IPS DF 19.7 (cell line): ENCODE data around the gene SEC22A.
A peak's percentile ranks its signal among the peaks of the same experiment; 100 is the strongest.

Source experiments
- DNase-seq: peaks from one replicate; pipeline ENCODE4 v3.0.0-alpha.2; 2013; ENCODE audit warnings: low read depth, low spot score

Gene SEC22A

GRCh38 chr3:123201557-123202427 is at the start of gene SEC22A:
Gene SEC22A, plus strand, starts transcription at chr3:123201943. Its CDS starts 7,275 bp downstream, at chr3:123209218.
- peak; percentile 94 for DNase-seq

- no peak for DNase-seq
Observed at GRCh38 chr3:123152687-123153086, 49.1 kb upstream of the SEC22A start.

GRCh38 chr3:123153125-123154019 is 48.4 kb upstream of the SEC22A start:
- DNase-seq: no peak

GRCh38 chr3:123154020-123154985 is 47.4 kb upstream of the SEC22A start:
- DNase-seq: no peak

GRCh38 chr3:123155471-123156011 is 46.2 kb upstream of the SEC22A start:
- no peak for DNase-seq

GRCh38 chr3:123156276-123156995 is 45.3 kb upstream of the SEC22A start:
- no peak for DNase-seq

GRCh38 chr3:123157209-123157597 is 44.5 kb upstream of the SEC22A start:
- DNase-seq: no peak

- no peak for DNase-seq
Observed at GRCh38 chr3:123157598-123158287, 44.0 kb upstream of the SEC22A start.

GRCh38 chr3:123158330-123158729 is 43.4 kb upstream of the SEC22A start:
- DNase-seq: no peak

- no peak for DNase-seq
Observed at GRCh38 chr3:123158899-123159390, 42.8 kb upstream of the SEC22A start.

GRCh38 chr3:123159926-123160635 is 41.7 kb upstream of the SEC22A start:
- DNase-seq: no peak

GRCh38 chr3:123161167-123161566 is 40.6 kb upstream of the SEC22A start:
- no peak for DNase-seq

GRCh38 chr3:123163141-123163540 is 38.6 kb upstream of the SEC22A start:
- DNase-seq: no peak

- no peak for DNase-seq
Observed at GRCh38 chr3:123165163-123165562, 36.6 kb upstream of the SEC22A start.

GRCh38 chr3:123167686-123168085 is 34.1 kb upstream of the SEC22A start:
- no peak for DNase-seq

GRCh38 chr3:123168122-123168521 is 33.6 kb upstream of the SEC22A start:
- no peak for DNase-seq

- no peak for DNase-seq
Observed at GRCh38 chr3:123168605-123169004, 33.1 kb upstream of the SEC22A start.

- no peak for DNase-seq
Observed at GRCh38 chr3:123169492-123169929, 32.2 kb upstream of the SEC22A start.

- no peak for DNase-seq
Observed at GRCh38 chr3:123169930-123170329, 31.8 kb upstream of the SEC22A start.
